Coronary artery (tissue), 2 donors: ENCODE data around the gene PCDHB2.
A peak's percentile ranks its signal among the peaks of the same experiment; 100 is the strongest.
"Not testable (repeated sequence)": the region's sequence is repeated elsewhere in the genome, so short reads cannot be mapped to it uniquely, and the experiment has no call there.

Source experiments
- DNase-seq: peaks from one replicate; pipeline ENCODE4 v3.0.0-alpha.2; 2017; ENCODE audit warnings: low spot score
- H3K27ac ChIP-seq, 2 donors: fragments of 200-600 bp; sonication (generic); one replicate each; pipeline ENCODE4 v1.5.1; 2016 to 2019
- H3K4me3 ChIP-seq: fragments of 200-600 bp; sonication (generic); 2 replicates; pipeline ENCODE4 v1.5.1; 2016; ENCODE audit warnings: mild to moderate bottlenecking, moderate library complexity
- TF ChIP-seq, protein P1 (sequence below): fragments of 200-600 bp; sonication (generic); IDR thresholded peaks from one replicate; pipeline ENCODE4 v1.5.1; 2019; ENCODE audit warnings: antibody characterized with exemption

PCDHB2 gene

DNA sequence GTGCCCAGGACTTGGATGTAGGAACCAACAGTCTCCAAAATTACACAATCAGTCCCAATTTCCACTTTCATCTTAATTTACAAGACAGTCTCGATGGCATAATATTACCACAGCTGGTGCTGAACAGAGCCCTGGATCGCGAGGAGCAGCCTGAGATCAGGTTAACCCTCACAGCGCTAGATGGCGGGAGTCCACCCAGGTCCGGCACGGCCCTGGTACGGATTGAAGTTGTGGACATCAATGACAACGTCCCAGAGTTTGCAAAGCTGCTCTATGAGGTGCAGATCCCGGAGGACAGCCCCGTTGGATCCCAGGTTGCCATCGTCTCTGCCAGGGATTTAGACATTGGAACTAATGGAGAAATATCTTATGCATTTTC, 837 bp downstream of the PCDHB2 start:
- Histone ChIP-seq H3K27ac (no peak overlapping the region), H3K4me3 (peak overlapping the region; percentile 62)
- TF ChIP-seq, protein P1, sequence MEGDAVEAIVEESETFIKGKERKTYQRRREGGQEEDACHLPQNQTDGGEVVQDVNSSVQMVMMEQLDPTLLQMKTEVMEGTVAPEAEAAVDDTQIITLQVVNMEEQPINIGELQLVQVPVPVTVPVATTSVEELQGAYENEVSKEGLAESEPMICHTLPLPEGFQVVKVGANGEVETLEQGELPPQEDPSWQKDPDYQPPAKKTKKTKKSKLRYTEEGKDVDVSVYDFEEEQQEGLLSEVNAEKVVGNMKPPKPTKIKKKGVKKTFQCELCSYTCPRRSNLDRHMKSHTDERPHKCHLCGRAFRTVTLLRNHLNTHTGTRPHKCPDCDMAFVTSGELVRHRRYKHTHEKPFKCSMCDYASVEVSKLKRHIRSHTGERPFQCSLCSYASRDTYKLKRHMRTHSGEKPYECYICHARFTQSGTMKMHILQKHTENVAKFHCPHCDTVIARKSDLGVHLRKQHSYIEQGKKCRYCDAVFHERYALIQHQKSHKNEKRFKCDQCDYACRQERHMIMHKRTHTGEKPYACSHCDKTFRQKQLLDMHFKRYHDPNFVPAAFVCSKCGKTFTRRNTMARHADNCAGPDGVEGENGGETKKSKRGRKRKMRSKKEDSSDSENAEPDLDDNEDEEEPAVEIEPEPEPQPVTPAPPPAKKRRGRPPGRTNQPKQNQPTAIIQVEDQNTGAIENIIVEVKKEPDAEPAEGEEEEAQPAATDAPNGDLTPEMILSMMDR = no peak
- no peak for DNase-seq

DNA sequence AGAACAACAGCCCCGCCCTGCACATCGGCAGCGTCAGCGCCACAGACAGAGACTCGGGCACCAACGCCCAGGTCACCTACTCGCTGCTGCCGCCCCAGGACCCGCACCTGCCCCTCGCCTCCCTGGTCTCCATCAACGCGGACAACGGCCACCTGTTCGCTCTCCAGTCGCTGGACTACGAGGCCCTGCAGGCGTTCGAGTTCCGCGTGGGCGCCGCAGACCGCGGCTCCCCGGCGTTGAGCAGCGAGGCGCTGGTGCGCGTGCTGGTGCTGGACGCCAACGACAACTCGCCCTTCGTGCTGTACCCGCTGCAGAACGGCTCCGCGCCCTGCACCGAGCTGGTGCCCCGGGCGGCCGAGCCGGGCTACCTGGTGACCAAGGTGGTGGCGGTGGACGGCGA, 1.8 kb downstream of the PCDHB2 start:
- H3K4me3 ChIP-seq, H3K27ac ChIP-seq, DNase-seq: not testable (repeated sequence)

DNA sequence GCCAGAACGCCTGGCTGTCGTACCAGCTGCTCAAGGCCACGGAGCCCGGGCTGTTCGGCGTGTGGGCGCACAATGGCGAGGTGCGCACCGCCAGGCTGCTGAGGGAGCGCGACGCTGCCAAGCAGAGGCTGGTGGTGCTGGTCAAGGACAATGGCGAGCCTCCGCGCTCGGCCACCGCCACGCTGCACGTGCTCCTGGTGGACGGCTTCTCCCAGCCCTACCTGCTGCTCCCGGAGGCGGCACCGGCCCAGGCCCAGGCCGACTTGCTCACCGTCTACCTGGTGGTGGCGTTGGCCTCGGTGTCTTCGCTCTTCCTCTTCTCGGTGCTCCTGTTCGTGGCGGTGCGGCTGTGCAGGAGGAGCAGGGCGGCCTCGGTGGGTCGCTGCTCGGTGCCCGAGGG, 2.2 kb downstream of the PCDHB2 start:
- not testable (repeated sequence) for DNase-seq, H3K4me3 ChIP-seq, H3K27ac ChIP-seq

- Histone ChIP-seq H3K4me3 (peak within 1 kb of the TSS; percentile 34), H3K27ac (no peak within 1 kb of the TSS)
- DNase-seq = no peak
- TF ChIP-seq, protein P1 = no peak
These were observed 5.9 kb downstream of the PCDHB2 start, which contains the start of gene PCDHB3 for GRCh38 chr5:141100243-141100805. Gene PCDHB3 (plus strand): TSS chr5:141100473. CDS start chr5:141100650, 177 bp downstream.

GRCh38 chr5:141101059-141101458, 6.6 kb downstream of the PCDHB2 start:
- TF ChIP-seq, protein P1 = no peak
- H3K27ac ChIP-seq = no peak overlapping the region
- DNase-seq = no peak
- H3K4me3 ChIP-seq = peak overlapping the region; percentile 34

- H3K27ac ChIP-seq, DNase-seq: not testable (repeated sequence)
These were observed 7.7 kb downstream of the PCDHB2 start for GRCh38 chr5:141102070-141102469.

DNA sequence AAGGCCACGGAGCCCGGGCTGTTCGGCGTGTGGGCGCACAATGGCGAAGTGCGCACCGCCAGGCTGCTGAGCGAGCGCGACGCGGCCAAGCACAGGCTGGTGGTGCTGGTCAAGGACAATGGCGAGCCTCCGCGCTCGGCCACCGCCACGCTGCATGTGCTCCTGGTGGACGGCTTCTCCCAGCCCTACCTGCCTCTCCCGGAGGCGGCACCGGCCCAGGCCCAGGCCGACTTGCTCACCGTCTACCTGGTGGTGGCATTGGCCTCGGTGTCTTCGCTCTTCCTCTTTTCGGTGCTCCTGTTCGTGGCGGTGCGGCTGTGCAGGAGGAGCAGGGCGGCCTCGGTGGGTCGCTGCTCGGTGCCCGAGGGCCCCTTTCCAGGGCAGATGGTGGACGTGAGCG, 8.1 kb downstream of the PCDHB2 start:
- H3K4me3 ChIP-seq, H3K27ac ChIP-seq: not testable (repeated sequence)

More at GRCh38 chr5:141102070-141102469, 7.7 kb downstream of the PCDHB2 start:
- H3K4me3 ChIP-seq = not testable (repeated sequence)

GRCh38 chr5:141105350-141105749, 10.9 kb downstream of the PCDHB2 start:
- no peak overlapping the region for H3K27ac ChIP-seq
- no peak overlapping the region for H3K4me3 ChIP-seq
- TF ChIP-seq, protein P1 = no peak
- no peak for DNase-seq

More for the DNA sequence above, 8.1 kb downstream of the PCDHB2 start:
- not testable (repeated sequence) for DNase-seq

DNA sequence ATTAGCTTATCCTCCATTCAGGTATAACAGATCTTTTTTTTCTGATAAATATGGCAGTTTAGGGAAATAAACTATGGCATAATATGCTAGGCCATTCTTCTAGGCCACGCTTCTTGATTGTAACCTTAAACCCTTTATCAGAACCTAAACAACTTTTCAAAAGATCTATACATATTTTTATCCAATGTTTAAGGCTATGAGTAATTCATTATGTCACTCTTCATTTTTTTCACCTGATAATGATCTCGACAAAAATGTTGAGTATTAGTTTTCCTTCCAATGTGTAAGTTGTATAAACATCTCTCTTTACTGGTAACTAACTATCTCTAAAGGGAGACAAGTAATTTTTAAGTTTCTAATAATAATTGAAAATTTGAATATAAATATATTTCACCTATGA, 24.8 kb downstream of the PCDHB2 start:
- no peak for DNase-seq
- H3K4me3 ChIP-seq = no peak overlapping the region
- H3K27ac ChIP-seq = no peak overlapping the region
- TF ChIP-seq, protein P1 = no peak
